GM18519 (cell line): ENCODE measurements around the gene SHOX.
"Not testable (repeated sequence)": the region's sequence is repeated elsewhere in the genome, so short reads cannot be mapped to it uniquely, and the experiment has no call there.

Source experiments
- ATAC-seq: cut with Tn5 transposase; IDR thresholded peaks from one replicate; pipeline ENCODE4 v1.9.1; 2021; ENCODE audit warnings: mild to moderate bottlenecking, moderate library complexity; ENCODE audit not compliant: unreplicated experiment, low FRiP score

The SHOX gene

GRCh38 chrX:630612-631496 is at the start of gene SHOX:
Gene SHOX (plus strand): TSS chrX:630791. CDS start chrX:630898, 107 bp downstream.
- no peak for ATAC-seq

- no peak for ATAC-seq
Observed at GRCh38 chrX:581066-581465, 49.5 kb upstream of the SHOX start.

- no peak for ATAC-seq
Observed at GRCh38 chrX:581720-582298, 48.8 kb upstream of the SHOX start.

- no peak for ATAC-seq
Observed at GRCh38 chrX:584572-584971, 46.0 kb upstream of the SHOX start.

GRCh38 chrX:585115-585808 is 45.3 kb upstream of the SHOX start:
- no peak for ATAC-seq

GRCh38 chrX:586351-586750 is 44.2 kb upstream of the SHOX start:
- ATAC-seq, result no peak

- not testable (repeated sequence) for ATAC-seq
Observed at GRCh38 chrX:589261-589660, 41.3 kb upstream of the SHOX start.

GRCh38 chrX:590693-591404 is 39.7 kb upstream of the SHOX start:
- no peak for ATAC-seq

- ATAC-seq, result no peak
Observed at GRCh38 chrX:599837-600715, 30.5 kb upstream of the SHOX start.

- ATAC-seq, result not testable (repeated sequence)
Observed at GRCh38 chrX:603029-603428, 27.6 kb upstream of the SHOX start.

GRCh38 chrX:604616-605015 is 26.0 kb upstream of the SHOX start:
- not testable (repeated sequence) for ATAC-seq

- ATAC-seq, result not testable (repeated sequence)
Observed at GRCh38 chrX:608088-608487, 22.5 kb upstream of the SHOX start.

GRCh38 chrX:614136-614535 is 16.5 kb upstream of the SHOX start:
- no peak for ATAC-seq

- ATAC-seq, result no peak
Observed at GRCh38 chrX:617401-617800, 13.2 kb upstream of the SHOX start.

GRCh38 chrX:617891-618290 is 12.7 kb upstream of the SHOX start:
- no peak for ATAC-seq

- not testable (repeated sequence) for ATAC-seq
Observed at GRCh38 chrX:618304-618703, 12.3 kb upstream of the SHOX start.

GRCh38 chrX:618761-619450 is 11.7 kb upstream of the SHOX start:
- ATAC-seq, result no peak

- ATAC-seq, result no peak
Observed at GRCh38 chrX:619451-619811, 11.2 kb upstream of the SHOX start.

- ATAC-seq, result no peak
Observed at GRCh38 chrX:619812-620531, 10.6 kb upstream of the SHOX start.
